ENCODE measurements around the gene MAN2B2. TPM values are rescaled to one million over a fixed set of nuclear protein-coding genes. Genes with fewer than 3 reads are reported as not detected.

MAN2B2 gene
- total and polyA plus RNA-seq, 9 of the 15 experiments (the other 6 are each of a cell fraction or from before 2014, with no cell fraction given), result 0.21 to 8.8 (median 3.7) TPM

DNA sequence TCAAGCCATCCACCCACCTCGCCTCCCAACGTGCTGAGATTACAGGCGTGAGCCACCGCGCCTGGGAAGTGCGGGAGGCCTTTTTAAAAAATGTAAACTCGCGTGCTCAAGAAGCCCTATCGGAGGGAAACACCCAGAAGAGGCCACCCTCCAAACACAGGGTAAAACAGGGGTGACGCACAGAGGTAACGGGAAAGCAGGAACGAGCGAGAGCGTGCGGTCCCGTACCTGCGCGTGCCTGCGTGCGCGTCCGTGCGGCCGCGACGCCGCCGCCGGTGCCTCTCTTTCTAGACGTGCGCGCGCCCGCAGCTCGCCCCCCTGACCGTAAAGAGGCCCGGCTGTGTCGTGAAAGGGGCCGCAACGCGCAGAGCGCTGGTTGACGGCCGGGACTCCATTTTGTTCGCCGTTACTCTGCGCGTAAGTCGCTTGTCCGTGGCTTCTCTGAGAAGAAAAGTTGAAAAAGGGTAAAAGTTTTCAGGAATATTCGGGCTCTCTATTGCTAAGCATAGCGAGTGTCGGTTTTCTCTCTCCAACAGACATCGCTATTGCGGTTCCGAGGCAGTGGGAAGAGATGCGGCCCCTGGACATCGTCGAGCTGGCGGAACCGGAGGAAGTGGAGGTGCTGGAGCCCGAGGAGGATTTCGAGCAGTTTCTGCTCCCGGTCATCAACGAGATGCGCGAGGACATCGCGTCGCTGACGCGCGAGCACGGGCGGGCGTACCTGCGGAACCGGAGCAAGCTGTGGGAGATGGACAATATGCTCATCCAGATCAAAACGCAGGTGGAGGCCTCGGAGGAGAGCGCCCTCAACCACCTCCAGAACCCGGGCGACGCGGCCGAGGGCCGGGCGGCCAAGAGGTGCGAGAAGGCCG lies 65.5 kb downstream of the MAN2B2 start, which contains the start of gene MRFAP1 (continued):
- TF ChIP-seq, protein P1, sequence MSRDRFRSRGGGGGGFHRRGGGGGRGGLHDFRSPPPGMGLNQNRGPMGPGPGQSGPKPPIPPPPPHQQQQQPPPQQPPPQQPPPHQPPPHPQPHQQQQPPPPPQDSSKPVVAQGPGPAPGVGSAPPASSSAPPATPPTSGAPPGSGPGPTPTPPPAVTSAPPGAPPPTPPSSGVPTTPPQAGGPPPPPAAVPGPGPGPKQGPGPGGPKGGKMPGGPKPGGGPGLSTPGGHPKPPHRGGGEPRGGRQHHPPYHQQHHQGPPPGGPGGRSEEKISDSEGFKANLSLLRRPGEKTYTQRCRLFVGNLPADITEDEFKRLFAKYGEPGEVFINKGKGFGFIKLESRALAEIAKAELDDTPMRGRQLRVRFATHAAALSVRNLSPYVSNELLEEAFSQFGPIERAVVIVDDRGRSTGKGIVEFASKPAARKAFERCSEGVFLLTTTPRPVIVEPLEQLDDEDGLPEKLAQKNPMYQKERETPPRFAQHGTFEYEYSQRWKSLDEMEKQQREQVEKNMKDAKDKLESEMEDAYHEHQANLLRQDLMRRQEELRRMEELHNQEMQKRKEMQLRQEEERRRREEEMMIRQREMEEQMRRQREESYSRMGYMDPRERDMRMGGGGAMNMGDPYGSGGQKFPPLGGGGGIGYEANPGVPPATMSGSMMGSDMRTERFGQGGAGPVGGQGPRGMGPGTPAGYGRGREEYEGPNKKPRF (IDR thresholded peaks at IDR 0.05; ENCODE audit: low read depth, low read length), result no peak
- TF ChIP-seq GABPA (tag; conservative IDR thresholded peaks at IDR 0.05; ENCODE audit: low read depth) (peak; percentile 57; the same call in 1 of the 2 replicates), ZC3H8 (IDR thresholded peaks at IDR 0.05) (no peak; the same call in 1 of the 2 replicates), SNIP1 (IDR thresholded peaks at IDR 0.05; ENCODE audit: low read depth) (no peak; the same call in 1 of the 2 replicates), BRF1 (IDR thresholded peaks at IDR 0.05; ENCODE audit: borderline replicate concordance, extremely low read depth, insufficient read length) (no peak), RNF2 (IDR thresholded peaks at IDR 0.05) (peak; percentile 49; the same call in 1 of the 2 replicates), RBM39 (optimal IDR thresholded peaks at IDR 0.05; ENCODE audit: low read depth, low read length) (no peak), ZNF583 (CRISPR knock-in tag; IDR thresholded peaks at IDR 0.05) (no peak)
- TF ChIP-seq, protein P2, sequence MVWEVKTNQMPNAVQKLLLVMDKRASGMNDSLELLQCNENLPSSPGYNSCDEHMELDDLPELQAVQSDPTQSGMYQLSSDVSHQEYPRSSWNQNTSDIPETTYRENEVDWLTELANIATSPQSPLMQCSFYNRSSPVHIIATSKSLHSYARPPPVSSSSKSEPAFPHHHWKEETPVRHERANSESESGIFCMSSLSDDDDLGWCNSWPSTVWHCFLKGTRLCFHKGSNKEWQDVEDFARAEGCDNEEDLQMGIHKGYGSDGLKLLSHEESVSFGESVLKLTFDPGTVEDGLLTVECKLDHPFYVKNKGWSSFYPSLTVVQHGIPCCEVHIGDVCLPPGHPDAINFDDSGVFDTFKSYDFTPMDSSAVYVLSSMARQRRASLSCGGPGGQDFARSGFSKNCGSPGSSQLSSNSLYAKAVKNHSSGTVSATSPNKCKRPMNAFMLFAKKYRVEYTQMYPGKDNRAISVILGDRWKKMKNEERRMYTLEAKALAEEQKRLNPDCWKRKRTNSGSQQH (CRISPR knock-in tag; IDR thresholded peaks at IDR 0.05), result no peak
- TF ChIP-seq, protein P3, sequence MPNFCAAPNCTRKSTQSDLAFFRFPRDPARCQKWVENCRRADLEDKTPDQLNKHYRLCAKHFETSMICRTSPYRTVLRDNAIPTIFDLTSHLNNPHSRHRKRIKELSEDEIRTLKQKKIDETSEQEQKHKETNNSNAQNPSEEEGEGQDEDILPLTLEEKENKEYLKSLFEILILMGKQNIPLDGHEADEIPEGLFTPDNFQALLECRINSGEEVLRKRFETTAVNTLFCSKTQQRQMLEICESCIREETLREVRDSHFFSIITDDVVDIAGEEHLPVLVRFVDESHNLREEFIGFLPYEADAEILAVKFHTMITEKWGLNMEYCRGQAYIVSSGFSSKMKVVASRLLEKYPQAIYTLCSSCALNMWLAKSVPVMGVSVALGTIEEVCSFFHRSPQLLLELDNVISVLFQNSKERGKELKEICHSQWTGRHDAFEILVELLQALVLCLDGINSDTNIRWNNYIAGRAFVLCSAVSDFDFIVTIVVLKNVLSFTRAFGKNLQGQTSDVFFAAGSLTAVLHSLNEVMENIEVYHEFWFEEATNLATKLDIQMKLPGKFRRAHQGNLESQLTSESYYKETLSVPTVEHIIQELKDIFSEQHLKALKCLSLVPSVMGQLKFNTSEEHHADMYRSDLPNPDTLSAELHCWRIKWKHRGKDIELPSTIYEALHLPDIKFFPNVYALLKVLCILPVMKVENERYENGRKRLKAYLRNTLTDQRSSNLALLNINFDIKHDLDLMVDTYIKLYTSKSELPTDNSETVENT (CRISPR knock-in tag; IDR thresholded peaks at IDR 0.05), result peak; percentile 73
- TF ChIP-seq, protein P4, sequence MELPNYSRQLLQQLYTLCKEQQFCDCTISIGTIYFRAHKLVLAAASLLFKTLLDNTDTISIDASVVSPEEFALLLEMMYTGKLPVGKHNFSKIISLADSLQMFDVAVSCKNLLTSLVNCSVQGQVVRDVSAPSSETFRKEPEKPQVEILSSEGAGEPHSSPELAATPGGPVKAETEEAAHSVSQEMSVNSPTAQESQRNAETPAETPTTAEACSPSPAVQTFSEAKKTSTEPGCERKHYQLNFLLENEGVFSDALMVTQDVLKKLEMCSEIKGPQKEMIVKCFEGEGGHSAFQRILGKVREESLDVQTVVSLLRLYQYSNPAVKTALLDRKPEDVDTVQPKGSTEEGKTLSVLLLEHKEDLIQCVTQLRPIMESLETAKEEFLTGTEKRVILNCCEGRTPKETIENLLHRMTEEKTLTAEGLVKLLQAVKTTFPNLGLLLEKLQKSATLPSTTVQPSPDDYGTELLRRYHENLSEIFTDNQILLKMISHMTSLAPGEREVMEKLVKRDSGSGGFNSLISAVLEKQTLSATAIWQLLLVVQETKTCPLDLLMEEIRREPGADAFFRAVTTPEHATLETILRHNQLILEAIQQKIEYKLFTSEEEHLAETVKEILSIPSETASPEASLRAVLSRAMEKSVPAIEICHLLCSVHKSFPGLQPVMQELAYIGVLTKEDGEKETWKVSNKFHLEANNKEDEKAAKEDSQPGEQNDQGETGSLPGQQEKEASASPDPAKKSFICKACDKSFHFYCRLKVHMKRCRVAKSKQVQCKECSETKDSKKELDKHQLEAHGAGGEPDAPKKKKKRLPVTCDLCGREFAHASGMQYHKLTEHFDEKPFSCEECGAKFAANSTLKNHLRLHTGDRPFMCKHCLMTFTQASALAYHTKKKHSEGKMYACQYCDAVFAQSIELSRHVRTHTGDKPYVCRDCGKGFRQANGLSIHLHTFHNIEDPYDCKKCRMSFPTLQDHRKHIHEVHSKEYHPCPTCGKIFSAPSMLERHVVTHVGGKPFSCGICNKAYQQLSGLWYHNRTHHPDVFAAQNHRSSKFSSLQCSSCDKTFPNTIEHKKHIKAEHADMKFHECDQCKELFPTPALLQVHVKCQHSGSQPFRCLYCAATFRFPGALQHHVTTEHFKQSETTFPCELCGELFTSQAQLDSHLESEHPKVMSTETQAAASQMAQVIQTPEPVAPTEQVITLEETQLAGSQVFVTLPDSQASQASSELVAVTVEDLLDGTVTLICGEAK (IDR thresholded peaks at IDR 0.05), result 0 out of 2 replicates have a peak, but pooled peaks have one; percentile 3
- TF ChIP-seq, protein P4 (CRISPR knock-in tag; IDR thresholded peaks at IDR 0.05), result no peak

All from K562 (cell line).